HUES64 (cell line): ENCODE results near the gene ATG10.
"Not testable (repeated sequence)": the region's sequence is repeated elsewhere in the genome, so short reads cannot be mapped to it uniquely, and the experiment has no call there.

Experiments
- H3K27ac ChIP-seq: 2 replicates; pipeline ENCODE4 v1.7.0; 2013; ENCODE audit warnings: low read depth, low read length, inconsistent platforms
- H3K27me3 ChIP-seq: 2 replicates; pipeline ENCODE4 v1.6.1; 2013; ENCODE audit warnings: mild to moderate bottlenecking, low read length; ENCODE audit not compliant: insufficient read depth
- H3K36me3 ChIP-seq: 2 replicates; pipeline ENCODE4 v1.6.1; 2013; ENCODE audit warnings: mild to moderate bottlenecking, low read length; ENCODE audit not compliant: insufficient read depth
- H3K4me1 ChIP-seq: 2 replicates; pipeline ENCODE4 v1.6.1; 2013; ENCODE audit warnings: mild to moderate bottlenecking, low read length, moderate library complexity; ENCODE audit not compliant: insufficient read depth
- H3K4me3 ChIP-seq: 2 replicates; pipeline ENCODE4 v1.5.1; 2013; ENCODE audit warnings: mild to moderate bottlenecking, low read length, moderate library complexity
- H3K9ac ChIP-seq: 2 replicates; pipeline ENCODE4 v1.6.1; 2013; ENCODE audit warnings: mild to moderate bottlenecking, low read depth, low read length
- H3K9me3 ChIP-seq: 2 replicates; pipeline ENCODE4 v1.6.1; 2013; ENCODE audit warnings: low read depth, low read length; ENCODE audit not compliant: insufficient read depth
- WGBS: fragments of 150-250, 120-280 bp; methylation state at CpG from one replicate; pipeline ENCODE4 v1.1.7; 2013; ENCODE audit warnings: missing lambda C conversion rate; 5-methylcytosine and 5-hydroxymethylcytosine counted together

The ATG10 gene

DNA sequence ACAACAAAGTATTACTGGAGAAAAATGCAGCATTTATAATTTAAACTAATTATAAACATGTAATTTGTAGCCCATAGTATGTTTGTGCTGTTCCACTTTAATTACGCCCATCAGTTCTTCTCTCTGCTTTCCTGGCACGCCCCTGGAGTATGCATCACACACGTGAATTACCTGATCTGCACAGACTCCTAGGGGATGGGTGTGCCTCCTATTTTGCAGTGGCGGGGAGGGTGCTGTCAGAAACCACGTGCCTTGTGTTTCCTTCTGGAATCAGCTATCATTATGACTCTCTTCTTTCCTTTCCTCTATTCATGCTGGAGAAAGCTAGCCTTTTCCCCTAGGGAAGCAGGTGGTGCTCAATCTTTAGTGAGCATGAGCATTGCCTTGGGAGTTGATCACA, 263.1 kb downstream of the ATG10 start:
- Histone ChIP-seq H3K27me3 (no peaks in the 10 kb centered on the region), H3K9ac (no peak overlapping the region), H3K9me3 (no peaks in the 10 kb centered on the region), H3K4me3 (no peak overlapping the region), H3K4me1 (no peaks in the 10 kb centered on the region), H3K27ac (no peak overlapping the region), H3K36me3 (no peaks in the 10 kb centered on the region)
- WGBS = 85% methylated on average over 5 of the region's 5 CpGs

- H3K9ac ChIP-seq = no peak overlapping the region
- 94% methylated on average over 2 of the region's 2 CpGs for WGBS
- H3K4me3 ChIP-seq = no peak overlapping the region
- no peak overlapping the region for H3K27ac ChIP-seq
- no peaks in the 10 kb centered on the region for H3K4me1 ChIP-seq
- H3K9me3 ChIP-seq = no peaks in the 10 kb centered on the region; the same call in 1 of the 2 replicates
- no peaks in the 10 kb centered on the region for H3K27me3 ChIP-seq
- no peaks in the 10 kb centered on the region for H3K36me3 ChIP-seq
These were observed 272.3 kb downstream of the ATG10 start for GRCh38 chr5:82244151-82244550.

DNA sequence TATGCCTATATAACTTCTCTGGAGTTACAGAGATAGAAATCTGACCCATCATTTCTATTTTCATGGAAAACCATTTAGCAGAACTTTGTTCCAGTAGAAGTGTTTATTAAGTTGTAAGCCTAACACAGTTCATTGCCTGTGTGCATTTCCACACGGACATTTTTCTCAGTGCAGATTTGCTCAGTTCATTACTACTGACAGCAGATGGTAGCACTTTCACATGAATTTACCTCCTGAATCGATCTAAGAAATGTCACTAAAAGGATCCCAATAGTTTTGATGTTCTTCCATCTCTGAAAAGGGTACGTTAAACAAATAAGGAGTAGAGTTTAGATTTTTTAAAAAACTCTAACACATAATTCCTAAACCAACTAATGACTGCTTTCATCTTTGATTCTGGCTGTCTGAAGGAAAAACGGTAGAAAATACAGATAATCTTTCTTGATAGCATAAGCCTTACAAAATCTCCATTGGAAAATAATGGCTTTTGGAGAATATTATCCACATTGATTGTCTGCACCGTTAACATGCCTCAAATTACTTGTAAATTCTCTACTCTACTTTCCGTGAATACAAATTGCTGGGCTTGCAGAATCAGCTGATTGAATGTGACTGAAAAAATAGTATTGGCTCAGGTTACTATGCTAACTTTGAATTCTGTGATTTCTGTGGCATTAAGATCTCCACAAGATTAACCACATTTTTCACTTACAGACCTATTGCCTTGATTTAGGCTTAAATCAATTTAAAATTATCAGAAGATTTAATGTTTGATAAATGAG, 273.2 kb downstream of the ATG10 start:
- Histone ChIP-seq H3K4me3 (no peak overlapping the region), H3K9me3 (no peaks in the 10 kb centered on the region; the same call in 1 of the 2 replicates), H3K27me3 (no peaks in the 10 kb centered on the region), H3K9ac (no peak overlapping the region), H3K27ac (no peak overlapping the region), H3K36me3 (no peaks in the 10 kb centered on the region), H3K4me1 (no peaks in the 10 kb centered on the region)
- WGBS = 85% methylated on average over 5 of the region's 6 CpGs

- no peaks in the 10 kb centered on the region for H3K27me3 ChIP-seq
- H3K9me3 ChIP-seq = no peaks in the 10 kb centered on the region; the same call in 1 of the 2 replicates
- no peak overlapping the region for H3K27ac ChIP-seq
- no peaks in the 10 kb centered on the region for H3K36me3 ChIP-seq
- H3K4me1 ChIP-seq = no peaks in the 10 kb centered on the region
- 100% methylated on average over 1 of the region's 1 CpG for WGBS
- no peak overlapping the region for H3K9ac ChIP-seq
- H3K4me3 ChIP-seq = no peak overlapping the region
These were observed 275.2 kb downstream of the ATG10 start for GRCh38 chr5:82246960-82247574.

DNA sequence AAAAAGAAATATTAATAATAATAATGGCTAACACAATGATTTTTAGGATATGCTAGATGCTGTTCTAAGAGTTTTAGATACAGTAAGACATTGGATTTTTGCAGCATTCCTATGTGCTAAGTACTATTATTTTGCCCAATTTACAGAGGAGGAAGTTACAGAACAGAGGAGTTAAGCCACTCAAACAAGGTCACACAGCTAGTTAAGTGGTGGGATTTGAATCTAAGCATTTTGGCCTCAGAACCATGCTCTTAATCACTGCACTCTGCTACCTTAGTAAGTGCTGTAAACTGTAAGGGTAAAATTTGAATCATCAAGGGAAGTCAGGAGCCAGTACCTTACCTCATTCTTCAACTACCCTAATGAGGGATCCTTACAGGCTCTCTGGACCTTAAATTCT, 280.9 kb downstream of the ATG10 start:
- Histone ChIP-seq H3K27me3 (no peaks in the 10 kb centered on the region), H3K4me3 (no peak overlapping the region), H3K27ac (no peak overlapping the region), H3K36me3 (peaks cover 4% of the 10 kb centered on the region; the same call in 1 of the 2 replicates), H3K9me3 (no peaks in the 10 kb centered on the region), H3K9ac (no peak overlapping the region), H3K4me1 (peaks cover 10% of the 10 kb centered on the region)

DNA sequence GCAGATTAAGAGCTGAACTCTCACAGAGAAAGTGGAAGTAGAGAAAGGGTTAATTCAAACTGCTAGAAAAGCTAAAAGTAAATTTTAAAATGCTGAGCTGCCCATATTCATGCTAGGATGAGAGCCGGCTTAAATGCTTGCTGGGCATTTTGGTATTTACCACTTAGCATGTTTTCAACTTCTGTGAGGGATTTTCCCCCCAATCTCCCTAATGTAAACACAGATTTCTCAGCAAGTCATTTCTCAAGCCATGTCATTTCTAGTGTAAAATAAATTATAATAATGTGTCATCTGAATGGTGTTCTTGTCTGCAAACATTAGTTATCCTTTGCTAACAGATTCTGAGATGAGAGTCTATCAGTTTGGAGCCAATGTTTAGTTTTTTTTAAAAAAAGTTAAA, 284.0 kb downstream of the ATG10 start:
- Histone ChIP-seq H3K4me3 (no peak overlapping the region), H3K27me3 (no peaks in the 10 kb centered on the region), H3K36me3 (peaks cover 4% of the 10 kb centered on the region; the same call in 1 of the 2 replicates), H3K9me3 (no peaks in the 10 kb centered on the region), H3K27ac (no peak overlapping the region), H3K4me1 (peaks cover 16% of the 10 kb centered on the region), H3K9ac (no peak overlapping the region)
- WGBS = 72% methylated on average over 1 of the region's 1 CpG

DNA sequence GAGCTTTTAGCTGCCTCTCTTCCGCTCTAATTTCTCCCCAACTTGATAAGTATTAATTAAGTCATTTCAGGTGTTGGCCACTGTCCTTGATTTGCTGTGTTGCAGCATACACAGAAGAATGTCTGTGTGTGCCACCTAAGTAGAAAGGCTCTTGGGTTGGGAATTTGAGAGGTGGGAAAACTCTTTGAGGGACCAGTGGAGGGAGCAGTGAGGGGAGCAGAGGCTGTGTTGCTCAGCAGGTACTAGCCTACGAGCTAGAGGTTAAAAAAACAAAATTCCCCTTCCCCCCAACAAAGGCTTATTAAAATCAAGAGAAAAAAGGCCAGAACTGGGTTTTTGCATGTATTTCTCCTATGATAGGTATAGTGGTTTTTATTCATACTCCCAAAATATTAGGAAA, 285.4 kb downstream of the ATG10 start:
- Histone ChIP-seq H3K27me3 (no peaks in the 10 kb centered on the region), H3K9me3 (no peaks in the 10 kb centered on the region), H3K9ac (no peak overlapping the region), H3K27ac (no peak overlapping the region), H3K4me3 (no peak overlapping the region), H3K4me1 (peaks cover 16% of the 10 kb centered on the region), H3K36me3 (peaks cover 4% of the 10 kb centered on the region; the same call in 1 of the 2 replicates)
- WGBS = 75% methylated on average over 1 of the region's 2 CpGs

DNA sequence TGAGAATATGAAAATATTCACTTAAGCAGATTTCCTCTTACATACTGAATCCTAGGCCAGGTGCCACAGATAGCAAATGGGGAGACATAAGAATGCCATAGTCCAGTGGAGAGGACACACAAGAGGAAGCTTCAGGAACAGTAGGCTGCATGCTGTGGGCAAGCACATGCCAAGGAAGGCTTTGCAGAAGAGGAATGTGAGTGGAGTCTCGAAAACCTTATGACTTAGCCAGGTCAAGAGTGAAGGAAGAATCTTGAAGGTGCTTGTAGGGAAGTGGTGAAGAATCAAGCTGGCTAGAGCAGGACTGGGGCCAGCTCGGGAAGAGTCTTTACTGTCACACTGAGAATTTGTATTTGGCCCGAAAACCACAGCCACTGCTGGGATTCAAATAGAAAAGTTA, 285.9 kb downstream of the ATG10 start:
- H3K4me3 ChIP-seq = no peak overlapping the region
- H3K36me3 ChIP-seq = peaks cover 4% of the 10 kb centered on the region; the same call in 1 of the 2 replicates
- no peak overlapping the region for H3K9ac ChIP-seq
- 74% methylated on average over 3 of the region's 3 CpGs for WGBS
- no peaks in the 10 kb centered on the region for H3K9me3 ChIP-seq
- no peaks in the 10 kb centered on the region for H3K27me3 ChIP-seq
- peak overlapping the region; percentile 3; the same call in 1 of the 2 replicates for H3K27ac ChIP-seq
- peaks cover 16% of the 10 kb centered on the region for H3K4me1 ChIP-seq

DNA sequence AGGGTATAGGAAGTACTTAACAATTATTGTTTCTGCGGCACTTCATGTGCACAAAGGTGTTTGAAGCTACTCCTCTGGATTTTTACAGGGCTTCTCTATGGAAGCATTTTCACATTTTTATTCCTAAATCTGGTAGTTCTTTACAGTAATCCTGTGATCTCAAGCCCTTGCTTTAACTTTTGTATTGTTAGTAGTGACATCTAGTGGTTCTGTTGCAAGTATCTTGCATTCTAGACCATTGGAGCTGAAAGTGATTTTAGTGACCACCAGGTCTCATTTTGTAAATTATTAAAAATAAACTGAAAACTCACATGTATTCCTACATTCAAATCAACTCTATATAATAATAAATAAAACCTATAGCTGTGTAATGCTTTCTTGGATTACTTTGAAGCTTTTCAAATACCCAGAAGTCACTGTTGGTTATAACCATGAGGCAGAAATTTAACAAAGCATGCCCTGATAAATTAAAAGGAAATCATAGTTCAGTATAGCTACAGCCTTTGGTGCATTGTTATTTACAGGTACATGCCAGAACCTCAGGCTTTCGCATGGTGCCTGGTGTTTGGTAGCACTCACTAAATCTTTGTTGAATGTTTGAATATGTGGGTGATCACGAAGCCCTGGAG, 287.5 kb downstream of the ATG10 start:
- no peaks in the 10 kb centered on the region for H3K9me3 ChIP-seq
- H3K4me3 ChIP-seq = no peak overlapping the region
- H3K4me1 ChIP-seq = peaks cover 16% of the 10 kb centered on the region
- no peak overlapping the region for H3K9ac ChIP-seq
- H3K27ac ChIP-seq = no peak overlapping the region
- H3K27me3 ChIP-seq = no peaks in the 10 kb centered on the region
- H3K36me3 ChIP-seq = no peaks in the 10 kb centered on the region; the same call in 1 of the 2 replicates
- WGBS = 93% methylated on average over 3 of the region's 3 CpGs

DNA sequence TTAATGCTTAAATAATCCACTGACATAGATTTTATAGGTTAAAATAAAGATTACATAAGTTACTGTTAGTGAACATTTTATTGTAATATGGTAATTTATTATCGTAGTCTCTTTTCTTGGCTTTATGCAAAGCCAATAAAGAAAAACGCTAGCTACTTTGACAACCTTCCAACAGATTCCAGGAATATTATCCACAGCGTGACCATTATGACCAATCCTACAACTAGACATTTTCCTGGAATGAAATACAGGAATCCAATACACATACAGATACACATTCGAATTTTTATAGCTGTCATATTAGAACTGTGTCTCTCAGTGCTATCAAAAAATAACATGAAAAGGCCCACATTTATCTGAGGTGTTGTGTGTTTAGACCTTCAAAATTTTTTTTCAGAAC, 293.2 kb downstream of the ATG10 start:
- H3K4me3 ChIP-seq = no peak overlapping the region
- H3K27me3 ChIP-seq = no peaks in the 10 kb centered on the region
- 95% methylated on average over 4 of the region's 4 CpGs for WGBS

GRCh38 chr5:82267297-82267933, 295.6 kb downstream of the ATG10 start:
- H3K4me1 ChIP-seq = not testable (repeated sequence)

More for the DNA sequence above, 293.2 kb downstream of the ATG10 start:
- Histone ChIP-seq H3K9ac (no peak overlapping the region), H3K36me3 (no peaks in the 10 kb centered on the region), H3K4me1 (no peaks in the 10 kb centered on the region), H3K27ac (no peak overlapping the region), H3K9me3 (no peaks in the 10 kb centered on the region)

More at GRCh38 chr5:82267297-82267933, 295.6 kb downstream of the ATG10 start:
- H3K4me3 ChIP-seq, H3K27me3 ChIP-seq, H3K9me3 ChIP-seq, H3K27ac ChIP-seq, H3K9ac ChIP-seq, H3K36me3 ChIP-seq: not testable (repeated sequence)
- 96% methylated on average over 8 of the region's 9 CpGs for WGBS
